ENCODE data around the gene ALG12.

Gene ALG12

GRCh38 chr22:49957826-49958365, 39.7 kb upstream of the ALG12 start:
- DNase-seq (ENCODE audit: low read depth in 2 of 2), result no peak

DNA sequence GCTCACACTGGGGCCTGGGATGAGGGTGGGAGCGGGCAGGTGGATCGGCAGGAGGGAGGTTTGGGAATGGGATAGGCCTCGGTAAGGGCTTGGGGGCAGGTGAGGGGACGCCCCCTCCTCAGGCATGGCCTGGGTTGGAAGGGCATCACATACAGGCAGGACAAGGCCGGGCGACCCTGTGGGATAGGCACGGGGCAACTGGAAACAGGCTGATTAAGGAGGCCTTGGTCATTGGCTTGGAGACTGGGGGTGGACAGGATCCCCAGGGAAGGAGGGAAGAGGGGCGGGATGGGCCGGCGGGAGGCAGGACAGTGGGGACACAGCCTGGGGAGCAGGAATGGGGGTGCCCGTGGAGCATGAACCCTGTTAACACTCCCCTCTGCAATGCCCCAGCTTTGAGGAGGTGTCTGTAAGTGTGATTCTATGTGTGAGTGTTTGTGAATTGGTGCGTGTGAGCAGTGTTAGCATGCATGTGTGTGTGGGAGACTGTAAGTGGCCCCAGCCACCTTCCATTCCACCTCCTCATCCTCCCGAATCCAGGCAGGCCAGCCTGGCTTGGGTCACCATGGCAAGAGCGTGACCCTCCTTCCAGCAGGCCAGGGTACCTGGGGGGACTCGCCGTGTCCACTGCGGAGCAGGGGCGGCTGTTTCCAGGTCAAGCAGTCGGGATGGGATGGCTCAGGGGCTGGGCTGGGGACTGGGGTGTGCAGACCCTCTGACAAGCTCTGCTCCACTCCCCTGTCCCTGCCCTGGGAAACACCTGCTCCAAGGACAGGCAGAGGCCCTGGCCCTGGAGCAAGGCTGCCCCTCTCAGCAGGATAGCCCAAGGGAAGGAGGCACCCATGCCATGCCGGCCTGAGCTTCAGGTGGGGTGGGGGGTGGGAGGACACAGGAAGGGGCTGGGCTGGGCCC, 38.9 kb upstream of the ALG12 start:
- no peak for DNase-seq (ENCODE audit: low read depth in 2 of 2)

DNA sequence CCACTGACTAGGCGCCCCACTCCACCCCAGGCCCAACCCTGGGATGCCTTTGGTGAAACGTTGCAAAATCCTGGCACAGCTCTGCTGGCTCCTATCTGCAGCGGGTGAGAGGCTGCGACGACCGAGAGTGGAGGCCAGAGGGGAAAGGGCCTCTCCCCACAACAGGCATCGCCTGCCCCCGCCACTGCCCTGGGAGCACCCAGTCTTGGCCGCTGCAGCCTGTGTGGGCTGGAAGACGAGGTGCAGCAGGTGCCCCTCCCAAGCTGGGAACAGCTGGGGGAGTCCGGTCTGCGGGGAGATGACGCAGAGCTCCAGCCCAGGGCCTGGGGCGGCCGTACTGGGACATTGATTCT, 38.2 kb upstream of the ALG12 start:
- DNase-seq (ENCODE audit: low read depth in 2 of 2), result no peak

- no peak for DNase-seq (ENCODE audit: low read depth in 2 of 2)
Measured at GRCh38 chr22:49955581-49956417, 37.6 kb upstream of the ALG12 start.

DNA sequence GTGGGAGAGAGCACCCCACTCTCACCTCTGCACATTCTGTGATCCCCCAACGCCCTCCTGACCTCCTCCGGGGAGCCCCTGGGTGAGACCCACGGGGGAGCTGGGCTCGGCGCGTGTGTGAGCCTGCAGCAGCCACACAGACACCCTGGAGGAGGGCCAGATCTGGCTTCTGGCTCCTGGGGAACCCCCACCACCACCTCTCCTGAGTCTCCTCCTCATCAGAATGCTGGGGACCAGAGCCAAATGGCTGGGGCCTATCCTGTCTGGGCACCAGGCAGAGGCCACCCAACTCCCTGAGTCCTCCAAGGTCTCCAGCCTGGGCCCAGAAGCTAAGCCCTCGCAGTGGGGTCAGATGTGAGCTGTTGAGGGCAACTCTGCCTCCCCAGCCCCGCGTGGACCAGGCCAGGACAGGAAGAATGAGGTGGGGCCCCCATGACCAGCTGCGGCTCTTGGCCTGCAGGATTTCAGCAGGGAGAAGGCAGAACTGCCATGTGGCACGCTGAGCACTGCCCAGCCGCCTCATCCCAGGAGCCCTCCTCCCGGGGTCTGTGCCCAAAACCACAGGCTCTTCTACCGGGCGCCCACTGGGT, 36.8 kb upstream of the ALG12 start:
- DNase-seq (ENCODE audit: low read depth in 2 of 2), result no peak

DNA sequence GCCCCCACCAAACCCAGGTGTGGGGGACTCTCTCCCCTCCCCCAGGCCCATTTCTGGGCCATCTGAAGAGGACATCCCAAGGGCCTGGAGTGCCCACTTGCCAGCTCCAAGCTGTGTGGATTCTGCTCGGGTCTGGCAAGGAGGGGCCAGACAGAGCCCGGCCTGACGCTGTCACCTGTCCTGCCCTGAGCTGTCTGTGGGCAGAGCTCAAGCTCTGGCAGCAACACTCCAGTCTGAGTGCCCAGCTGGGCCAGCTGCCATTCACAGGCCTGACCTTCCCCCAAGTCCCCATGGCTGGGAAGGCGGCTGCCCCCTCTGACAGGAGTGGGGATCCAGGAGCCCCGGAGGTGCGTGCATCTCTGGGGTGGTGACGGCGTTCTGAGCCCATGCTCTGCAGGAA, 36.1 kb upstream of the ALG12 start:
- no peak for DNase-seq (ENCODE audit: low read depth in 2 of 2)

GRCh38 chr22:49953680-49954344, 35.6 kb upstream of the ALG12 start:
- DNase-seq (ENCODE audit: low read depth in 2 of 2), result no peak

DNA sequence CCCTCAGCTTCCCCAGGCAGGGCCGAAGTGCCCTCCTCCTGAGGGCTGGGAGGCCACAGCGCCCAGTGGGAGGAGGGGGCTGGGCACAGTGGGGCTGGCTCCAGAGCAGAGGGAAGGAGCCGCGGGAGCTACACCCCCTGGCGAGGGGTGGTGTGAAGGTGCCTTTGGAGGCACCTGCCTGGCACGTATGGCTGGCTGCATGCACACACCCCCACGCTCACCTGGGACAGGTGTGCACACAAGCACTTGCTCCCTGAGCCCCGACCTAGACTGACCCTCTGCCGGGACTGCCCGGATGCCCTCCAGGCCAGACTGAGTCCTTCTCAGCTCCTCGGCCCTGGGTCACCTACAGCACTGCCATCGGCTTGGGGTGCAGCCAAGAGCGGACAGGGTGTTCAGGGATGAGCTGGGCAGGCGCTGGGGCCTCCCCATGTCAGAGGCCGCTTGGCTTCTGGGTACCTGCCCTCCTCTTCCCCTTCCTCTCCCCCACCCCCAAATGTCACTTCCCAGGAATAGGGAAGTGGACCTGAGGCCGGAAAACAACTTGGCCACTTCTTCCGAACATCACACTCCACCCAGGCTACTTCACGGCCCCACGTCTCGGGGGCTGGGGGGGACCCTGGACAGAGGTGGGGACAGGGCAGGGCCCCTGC, 34.9 kb upstream of the ALG12 start:
- DNase-seq (ENCODE audit: low read depth in 2 of 2), result no peak

DNA sequence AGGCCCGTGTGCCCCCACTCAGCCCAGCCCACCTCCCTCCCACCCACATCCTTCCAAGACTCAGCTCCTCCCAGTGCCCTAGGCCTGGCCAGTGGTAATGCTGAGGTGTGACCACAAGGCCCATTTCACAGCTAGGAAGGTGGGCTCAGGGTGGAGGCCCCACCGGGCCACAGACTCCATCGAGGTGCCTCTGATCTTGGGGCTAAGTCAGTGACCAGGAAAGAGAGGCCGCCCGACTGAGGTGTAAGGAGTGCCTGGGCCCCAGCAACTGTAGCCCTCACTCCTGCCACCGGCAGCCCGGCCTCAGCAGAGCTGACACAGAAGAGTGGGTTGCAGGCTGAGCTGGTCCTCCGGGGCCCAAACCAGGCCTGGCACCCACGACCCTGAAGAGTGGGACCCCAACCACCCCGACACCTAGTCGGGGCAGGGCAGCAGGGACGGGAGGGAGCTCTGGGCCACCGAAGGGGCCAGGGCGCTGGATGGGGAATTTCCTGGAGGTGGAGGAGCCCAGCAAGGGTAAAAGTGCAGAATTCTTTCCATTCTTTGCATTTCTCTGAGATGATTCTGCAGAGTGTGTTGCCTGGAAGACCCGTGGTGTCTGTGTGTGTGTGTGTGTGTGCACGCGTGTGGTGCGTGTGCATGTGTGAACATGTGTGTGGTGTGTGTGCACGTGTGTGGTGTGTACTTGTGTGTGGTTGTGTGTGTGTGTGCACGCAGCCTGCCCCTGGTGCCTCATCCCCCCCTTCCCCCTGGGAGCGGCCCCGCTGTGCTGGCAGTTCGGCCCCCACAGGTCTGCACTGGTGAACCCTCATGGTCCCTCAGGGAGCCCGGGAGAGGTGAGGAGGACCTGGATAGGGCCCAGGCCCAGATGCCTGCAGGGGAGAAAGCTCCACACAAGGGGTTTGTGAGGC, 34.0 kb upstream of the ALG12 start:
- DNase-seq (ENCODE audit: low read depth in 2 of 2), result no peak

GRCh38 chr22:49951678-49951985, 33.4 kb upstream of the ALG12 start:
- DNase-seq (ENCODE audit: low read depth in 2 of 2), result no peak

DNA sequence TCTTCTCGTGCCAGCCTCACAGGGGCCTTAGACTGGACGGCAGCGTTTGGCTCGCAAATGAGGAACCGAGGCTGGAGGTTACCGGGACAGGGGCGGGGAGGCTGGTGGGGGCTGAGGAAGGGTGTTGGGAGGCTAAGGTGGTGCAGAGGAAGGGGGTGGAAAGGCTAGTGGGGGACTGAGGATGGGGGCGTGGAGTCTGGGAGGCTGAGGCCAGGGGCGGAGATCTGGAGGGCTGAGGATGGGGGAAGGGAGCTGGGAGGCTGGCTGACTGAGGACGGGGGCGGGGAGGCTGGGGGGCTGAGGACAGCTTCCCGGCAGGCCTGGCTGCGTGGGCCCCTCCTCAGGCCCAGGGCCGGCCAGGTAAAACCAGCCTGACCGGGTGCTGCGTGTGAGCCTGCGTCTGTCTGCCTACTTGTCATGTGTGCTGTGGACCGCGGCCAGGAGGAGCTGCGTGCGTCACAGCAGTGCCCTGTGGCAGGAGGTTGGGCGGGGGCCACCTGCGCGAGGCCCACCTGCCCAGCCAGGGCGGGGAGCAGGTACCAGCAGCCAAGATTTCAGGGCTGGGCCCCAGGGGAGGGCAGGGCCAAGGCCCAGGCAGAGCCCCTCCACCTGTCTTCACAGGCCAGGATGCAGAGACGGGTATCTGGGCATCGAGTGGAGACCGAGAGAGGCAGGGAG, 32.9 kb upstream of the ALG12 start:
- DNase-seq (ENCODE audit: low read depth in 2 of 2), result no peak

- DNase-seq (ENCODE audit: low read depth in 2 of 2), result no peak
Measured at GRCh38 chr22:49950396-49950994, 32.3 kb upstream of the ALG12 start.

- DNase-seq (ENCODE audit: low read depth in 2 of 2), result no peak
Measured at GRCh38 chr22:49949914-49950292, 31.7 kb upstream of the ALG12 start.

DNA sequence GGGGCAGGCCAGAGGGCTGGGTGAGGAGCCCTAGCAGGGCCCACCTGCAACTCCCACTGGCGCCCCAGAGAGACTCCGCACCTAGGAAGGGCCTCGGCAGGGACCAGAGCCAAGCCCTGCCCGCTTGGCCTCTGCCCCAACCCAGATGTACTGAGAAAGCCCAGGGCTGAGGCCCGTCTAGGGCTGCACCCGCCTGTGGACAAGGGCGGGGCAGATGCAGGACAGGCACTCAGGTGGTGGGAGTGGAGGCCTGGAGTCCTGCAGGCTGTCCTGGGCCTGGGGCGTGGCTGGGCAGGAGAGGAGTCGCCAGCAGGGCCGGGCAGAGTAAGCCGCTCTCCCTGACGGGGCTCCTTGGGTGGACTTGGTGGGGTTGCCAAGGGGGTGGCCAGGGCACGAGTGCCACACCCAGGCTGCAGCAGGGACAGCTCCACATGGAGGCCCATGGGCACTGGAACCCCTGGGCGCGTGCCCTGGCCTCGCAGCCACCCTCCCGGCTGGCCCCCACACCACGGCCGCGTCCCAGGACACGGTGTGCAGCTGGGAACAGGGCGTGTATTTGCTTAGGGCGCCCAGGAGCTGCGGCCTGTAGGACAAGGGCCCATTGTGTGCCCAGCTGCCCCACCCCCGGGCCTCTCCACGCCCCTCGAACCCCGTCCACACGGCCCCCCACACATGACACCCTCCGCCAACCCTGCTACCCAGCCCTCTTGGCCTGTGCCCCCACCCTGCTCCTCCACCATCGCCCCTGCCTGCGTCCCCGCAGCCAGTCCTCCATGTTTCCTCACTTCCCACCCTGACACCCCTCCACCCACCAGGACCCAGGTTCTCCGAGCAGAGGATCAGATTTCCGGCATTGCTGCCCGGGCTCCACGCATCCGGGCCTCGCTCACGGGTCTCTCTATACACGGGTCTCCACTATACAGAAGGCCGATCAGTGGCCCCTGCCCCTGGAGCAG, 31.0 kb upstream of the ALG12 start:
- DNase-seq (ENCODE audit: low read depth in 2 of 2), result no peak

- DNase-seq (ENCODE audit: low read depth in 2 of 2), result no peak
Measured at GRCh38 chr22:49948116-49948957, 30.1 kb upstream of the ALG12 start.

DNA sequence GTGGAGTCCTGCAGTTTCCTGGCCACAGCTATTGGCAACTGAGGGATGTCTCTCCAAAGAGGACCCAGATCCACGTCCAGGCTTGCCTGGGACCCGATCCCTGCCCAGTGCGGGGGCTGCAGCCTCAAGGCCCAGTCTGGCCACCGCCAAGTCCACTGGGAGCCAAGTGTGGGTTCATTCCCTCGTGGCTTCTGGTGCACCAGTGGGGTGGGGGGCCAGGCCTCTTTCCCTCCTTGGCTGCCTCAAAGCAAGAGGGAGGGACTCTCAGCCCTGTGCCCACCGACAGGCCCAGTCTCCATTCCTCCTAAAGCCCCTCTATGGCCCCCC, 29.0 kb upstream of the ALG12 start:
- no peak for DNase-seq (ENCODE audit: low read depth in 2 of 2)

- no peak for DNase-seq (ENCODE audit: low read depth in 2 of 2)
Measured at GRCh38 chr22:49946612-49947295, 28.5 kb upstream of the ALG12 start.

Measured in stimulated activated CD8-positive, alpha-beta memory T cell treated with anti-CD3 and anti-CD28 coated beads, Interleukin-7, amount 100 ng/mL, for 1 hour (primary cell).